ENCODE results near the gene SPAG4.

SPAG4 gene

GRCh38 chr20:35660122-35660937, 44.7 kb downstream of the SPAG4 start:
- no peak for DNase-seq

- no peak for DNase-seq
Observed at GRCh38 chr20:35661053-35661452, 45.4 kb downstream of the SPAG4 start.

GRCh38 chr20:35661908-35662307, 46.3 kb downstream of the SPAG4 start:
- DNase-seq, result no peak

GRCh38 chr20:35662551-35662950, 46.9 kb downstream of the SPAG4 start:
- DNase-seq, result no peak

- peak; percentile 64 for DNase-seq
Observed at GRCh38 chr20:35663516-35664465, 48.2 kb downstream of the SPAG4 start.

GRCh38 chr20:35664466-35665206, 49.0 kb downstream of the SPAG4 start, which contains the start of the genes CPNE1 and RBM12:
CPNE1 (minus strand) TSS chr20:35664900; CDS start chr20:35632923, 31,977 bp downstream.
RBM12 (minus strand) TSS chr20:35664900; CDS start chr20:35655322, 9,578 bp downstream.
- peak; percentile 89 for DNase-seq

GRCh38 chr20:35665949-35666288, 50.3 kb downstream of the SPAG4 start:
- no peak for DNase-seq

- no peak for DNase-seq
Observed at GRCh38 chr20:35669221-35669620, 53.6 kb downstream of the SPAG4 start.

- DNase-seq, result no peak
Observed at GRCh38 chr20:35669681-35670080, 54.1 kb downstream of the SPAG4 start.
